GM18870 (cell line): ENCODE data around the gene FAT1.

Source experiments
- ATAC-seq: cut with Tn5 transposase; IDR thresholded peaks from one replicate; pipeline ENCODE4 v1.9.1; 2021; ENCODE audit warnings: moderate library complexity; ENCODE audit not compliant: unreplicated experiment

FAT1 gene

GRCh38 chr4:186581421-186581820 lies 142.2 kb downstream of the FAT1 start:
- ATAC-seq = no peak

- no peak for ATAC-seq
Observed at GRCh38 chr4:186580669-186581068, 143.0 kb downstream of the FAT1 start.

GRCh38 chr4:186570193-186570996 lies 153.3 kb downstream of the FAT1 start:
- no peak for ATAC-seq

GRCh38 chr4:186569533-186570192 lies 154.0 kb downstream of the FAT1 start:
- ATAC-seq = no peak

GRCh38 chr4:186566068-186566467 lies 157.6 kb downstream of the FAT1 start:
- no peak for ATAC-seq

GRCh38 chr4:186563761-186564160 lies 159.9 kb downstream of the FAT1 start:
- ATAC-seq = no peak

- no peak for ATAC-seq
Observed at GRCh38 chr4:186561748-186562147, 161.9 kb downstream of the FAT1 start.

- no peak for ATAC-seq
Observed at GRCh38 chr4:186560647-186561046, 163.0 kb downstream of the FAT1 start.

GRCh38 chr4:186557486-186557885 lies 166.2 kb downstream of the FAT1 start:
- ATAC-seq = no peak

GRCh38 chr4:186557061-186557460 lies 166.6 kb downstream of the FAT1 start:
- no peak for ATAC-seq

- no peak for ATAC-seq
Observed at GRCh38 chr4:186554914-186555827, 168.5 kb downstream of the FAT1 start, which contains the start of gene MTNR1A. Gene MTNR1A, minus strand, starts transcription at chr4:186555567. Its CDS starts 202 bp downstream, at chr4:186555365.

- no peak for ATAC-seq
Observed at GRCh38 chr4:186554539-186554913, 169.1 kb downstream of the FAT1 start.

GRCh38 chr4:186553717-186554116 lies 169.9 kb downstream of the FAT1 start:
- no peak for ATAC-seq

GRCh38 chr4:186551849-186552248 lies 171.8 kb downstream of the FAT1 start:
- no peak for ATAC-seq

GRCh38 chr4:186545436-186545835 lies 178.2 kb downstream of the FAT1 start:
- no peak for ATAC-seq

GRCh38 chr4:186543206-186543605 lies 180.4 kb downstream of the FAT1 start:
- ATAC-seq = no peak

- no peak for ATAC-seq
Observed at GRCh38 chr4:186541801-186542200, 181.9 kb downstream of the FAT1 start.

GRCh38 chr4:186537843-186538521 lies 185.7 kb downstream of the FAT1 start:
- no peak for ATAC-seq
